ENCODE measurements around the gene BASP1. TPM values are rescaled to one million over a fixed set of nuclear protein-coding genes. Genes with fewer than 3 reads are reported as not detected.

BASP1 gene
- total RNA-seq, 6 donors from 2014 or later = 19.8 to 78.7 (median 32.9) TPM

GRCh38 chr5:17272111-17272510 is 54.7 kb downstream of the BASP1 start:
- no peaks in the 10 kb centered on the region for H3K4me1 ChIP-seq
- no peak for DNase-seq
- no peak overlapping the region for H3K4me3 ChIP-seq
- H3K36me3 ChIP-seq = peaks cover 0 to 4% (median 0%) of the 10 kb centered on the region in 4 donors
- no peaks in the 10 kb centered on the region for H3K27me3 ChIP-seq
- no peak for ATAC-seq (ENCODE audit: low FRiP score in 2 of 2)
- H3K27ac ChIP-seq = no peak overlapping the region
- WGBS, 2 donors = 74 to 90% methylated on average over 3 of the region's 3 CpGs
- TF ChIP-seq EP300 (IDR thresholded peaks at IDR 0.05) (no peak), POLR2AphosphoS5 (IDR thresholded peaks at IDR 0.05) (no peak)
- H3K9me3 ChIP-seq = no peaks in the 10 kb centered on the region

- 95% methylated on average over 35 to 44 of the region's 57 CpGs for WGBS, 2 donors
- Histone ChIP-seq H3K9me3 (no peaks in the 10 kb centered on the region), H3K27ac (no peak overlapping the region), H3K4me1 (no peaks in the 10 kb centered on the region), H3K4me3 (no peak overlapping the region), H3K36me3 (peaks cover 0 to 4% (median 0%) of the 10 kb centered on the region in 4 donors), H3K27me3 (no peaks in the 10 kb centered on the region)
- TF ChIP-seq POLR2A (IDR thresholded peaks at IDR 0.05) = no peak
- no peak for TF ChIP-seq EP300 (IDR thresholded peaks at IDR 0.05)
- TF ChIP-seq POLR2AphosphoS5 (IDR thresholded peaks at IDR 0.05) = no peak
- TF ChIP-seq CTCF (IDR thresholded peaks at IDR 0.05) = no peak
- ATAC-seq (ENCODE audit: low FRiP score in 2 of 2) (no peak), DNase-seq (peak in 1 of 2 donors; percentile 75)
Observed at GRCh38 chr5:17275289-17276158, 58.1 kb downstream of the BASP1 start.

GRCh38 chr5:17276445-17276844 is 59.0 kb downstream of the BASP1 start:
- ATAC-seq (ENCODE audit: low FRiP score in 2 of 2) (no peak), DNase-seq (no peak)
- H3K27me3 ChIP-seq = no peaks in the 10 kb centered on the region
- peaks cover 0 to 4% (median 0%) of the 10 kb centered on the region in 4 donors for H3K36me3 ChIP-seq
- H3K27ac ChIP-seq = no peak overlapping the region
- H3K4me1 ChIP-seq = no peaks in the 10 kb centered on the region
- no peaks in the 10 kb centered on the region for H3K9me3 ChIP-seq
- no peak overlapping the region for H3K4me3 ChIP-seq
- no peak for TF ChIP-seq POLR2A (IDR thresholded peaks at IDR 0.05)
- TF ChIP-seq CTCF (IDR thresholded peaks at IDR 0.05) = no peak
- TF ChIP-seq EP300 (IDR thresholded peaks at IDR 0.05) = no peak
- TF ChIP-seq POLR2AphosphoS5 (IDR thresholded peaks at IDR 0.05) = no peak
- WGBS, 2 donors = 80 to 86% methylated on average over 3 of the region's 3 CpGs

GRCh38 chr5:17277907-17278306 is 60.5 kb downstream of the BASP1 start:
- Histone ChIP-seq H3K4me1 (no peaks in the 10 kb centered on the region), H3K9me3 (no peaks in the 10 kb centered on the region), H3K27ac (no peak overlapping the region), H3K4me3 (no peak overlapping the region), H3K36me3 (peaks cover 0 to 4% (median 0%) of the 10 kb centered on the region in 4 donors), H3K27me3 (no peaks in the 10 kb centered on the region)
- ATAC-seq (ENCODE audit: low FRiP score in 2 of 2) (no peak), DNase-seq (no peak)
- no peak for TF ChIP-seq CTCF (IDR thresholded peaks at IDR 0.05)
- no peak for TF ChIP-seq POLR2A (IDR thresholded peaks at IDR 0.05)
- TF ChIP-seq POLR2AphosphoS5 (IDR thresholded peaks at IDR 0.05) = no peak
- TF ChIP-seq EP300 (IDR thresholded peaks at IDR 0.05) = no peak
- 92 to 96% methylated on average over 5 of the region's 5 CpGs for WGBS, 2 donors

- Histone ChIP-seq H3K4me1 (no peaks in the 10 kb centered on the region), H3K27me3 (no peaks in the 10 kb centered on the region), H3K9me3 (no peaks in the 10 kb centered on the region), H3K27ac (no peak overlapping the region), H3K36me3 (peaks cover 0 to 4% (median 0%) of the 10 kb centered on the region in 4 donors), H3K4me3 (no peak overlapping the region)
- no peak for ATAC-seq (ENCODE audit: low FRiP score in 2 of 2)
- TF ChIP-seq POLR2A (IDR thresholded peaks at IDR 0.05) = no peak
- DNase-seq = no peak
- WGBS, 2 donors = 88 to 93% methylated on average over 7 of the region's 7 CpGs
Observed at GRCh38 chr5:17278931-17279330, 61.5 kb downstream of the BASP1 start.
